OCI-LY7 (cell line): Measurements from ENCODE around the gene PDGFD. TPM values are rescaled to one million over a fixed set of nuclear protein-coding genes. Genes with fewer than 3 reads are reported as not detected.

Experiments
- BruUV-seq: library from RNA; stranded (reverse); fragments of 400-500 nt; replicated peaks from 2 replicates; lab custom pipeline; 2021; lab: Mats Ljungman, UMichigan
- CTCF ChIA-PET: fragments of 300-600 bp; sonication (Branson Sonifier 250); formaldehyde crosslinking; loops from one replicate; lab custom pipeline; 2022; ENCODE audit warnings: antibody characterized with exemption; ENCODE audit not compliant: unreplicated experiment; lab: Charles Lee
- POLR2A ChIA-PET: fragments of 300-600 bp; sonication (Branson Sonifier 250); formaldehyde crosslinking; loops from one replicate; lab custom pipeline; 2022; ENCODE audit warnings: antibody characterized with exemption; lab: Charles Lee
- DNase-seq: peaks from one replicate; pipeline ENCODE4 v3.0.0-alpha.2; 2015; ENCODE audit warnings: low spot score
- H2AFZ ChIP-seq: fragments of 200-600 bp; sonication (generic), shearing (Covaris generic); 2 replicates; pipeline ENCODE4 v1.6.1; 2014; ENCODE audit warnings: mild to moderate bottlenecking, antibody characterized with exemption, low read length, moderate library complexity
- H3K27ac ChIP-seq: fragments of 200-600 bp; sonication (generic); 2 replicates; pipeline ENCODE4 v1.5.1; 2014; ENCODE audit warnings: mixed run types, low read depth, mild to moderate bottlenecking, moderate library complexity, low read length, inconsistent platforms; ENCODE audit not compliant: poor library complexity, severe bottlenecking
- H3K36me3 ChIP-seq: fragments of 200-600 bp; sonication (generic); 2 replicates; pipeline ENCODE4 v1.6.1; 2014; ENCODE audit warnings: mild to moderate bottlenecking, antibody characterized with exemption, low read length, moderate library complexity, mixed read lengths; ENCODE audit not compliant: insufficient read depth
- H3K4me1 ChIP-seq: fragments of 200-600 bp; sonication (generic); 2 replicates; pipeline ENCODE4 v1.5.1; 2014; ENCODE audit warnings: mild to moderate bottlenecking, low read length; ENCODE audit not compliant: insufficient read depth, poor library complexity, severe bottlenecking
- H3K4me2 ChIP-seq: fragments of 200-600 bp; sonication (generic); 2 replicates; pipeline ENCODE4 v1.6.1; 2014; ENCODE audit warnings: mild to moderate bottlenecking, low read length
- H3K4me3 ChIP-seq: fragments of 200-600 bp; sonication (generic); 2 replicates; pipeline ENCODE4 v1.5.1; 2014; ENCODE audit warnings: mild to moderate bottlenecking, low read depth, low read length; ENCODE audit not compliant: poor library complexity, severe bottlenecking
- H3K79me2 ChIP-seq: fragments of 200-600 bp; sonication (generic); 2 replicates; pipeline ENCODE4 v1.6.1; 2016; ENCODE audit warnings: low read depth, mild to moderate bottlenecking, low read length, moderate library complexity, mixed read lengths; ENCODE audit not compliant: insufficient read depth
- H3K9me2 ChIP-seq: fragments of 200-600 bp; sonication (generic); 2 replicates; pipeline ENCODE4 v1.6.1; 2016; ENCODE audit warnings: mild to moderate bottlenecking, low read length, mixed read lengths; ENCODE audit not compliant: insufficient read depth
- H3K9me3 ChIP-seq: fragments of 200-600 bp; sonication (generic); 2 replicates; pipeline ENCODE4 v1.6.1; 2014; ENCODE audit warnings: mild to moderate bottlenecking, mixed run types, low read length, mixed read lengths
- H4K20me1 ChIP-seq: fragments of 200-600 bp; sonication (generic); 2 replicates; pipeline ENCODE4 v1.6.1; 2014; ENCODE audit warnings: mild to moderate bottlenecking, antibody characterized with exemption, low read length, moderate library complexity, mixed read lengths; ENCODE audit not compliant: insufficient read depth
- EZH2phosphoT487 ChIP-seq: fragments of 200-600 bp; sonication (generic); IDR thresholded peaks from 2 replicates; pipeline ENCODE4 v1.6.1; 2018; ENCODE audit warnings: low read depth, borderline replicate concordance, mild to moderate bottlenecking, mixed run types, antibody characterized with exemption, low read length, moderate library complexity, mixed read lengths
- intact Hi-C: fragments of 100-400 bp; cut with micrococcal nuclease; formaldehyde crosslinking; loops from one replicate; pipeline ENCODE4 v1.10.0; 2022; ENCODE audit not compliant: unreplicated experiment
- total RNA-seq, 2 experiments: library from RNA; depleted of rRNA in 1 of 2; stranded (reverse); fragments of >200 nt in 1 of 2; shearing (Covaris generic) in 1 of 2; gene quantifications; 2 replicates each; pipeline ENCODE4 v1.2.3, GENCODE V29; 2014 to 2022
- TF ChIP-seq, protein P1 (sequence below): fragments of 200-600 bp; sonication (generic); conservative IDR thresholded peaks from 2 replicates; pipeline ENCODE4 v1.5.1; 2014; ENCODE audit warnings: mild to moderate bottlenecking, antibody characterized with exemption, low read length, moderate library complexity, mixed read lengths

PDGFD gene
- total RNA-seq, 2 experiments from 2014 or later = 1.0 to 6.0 TPM

DNA sequence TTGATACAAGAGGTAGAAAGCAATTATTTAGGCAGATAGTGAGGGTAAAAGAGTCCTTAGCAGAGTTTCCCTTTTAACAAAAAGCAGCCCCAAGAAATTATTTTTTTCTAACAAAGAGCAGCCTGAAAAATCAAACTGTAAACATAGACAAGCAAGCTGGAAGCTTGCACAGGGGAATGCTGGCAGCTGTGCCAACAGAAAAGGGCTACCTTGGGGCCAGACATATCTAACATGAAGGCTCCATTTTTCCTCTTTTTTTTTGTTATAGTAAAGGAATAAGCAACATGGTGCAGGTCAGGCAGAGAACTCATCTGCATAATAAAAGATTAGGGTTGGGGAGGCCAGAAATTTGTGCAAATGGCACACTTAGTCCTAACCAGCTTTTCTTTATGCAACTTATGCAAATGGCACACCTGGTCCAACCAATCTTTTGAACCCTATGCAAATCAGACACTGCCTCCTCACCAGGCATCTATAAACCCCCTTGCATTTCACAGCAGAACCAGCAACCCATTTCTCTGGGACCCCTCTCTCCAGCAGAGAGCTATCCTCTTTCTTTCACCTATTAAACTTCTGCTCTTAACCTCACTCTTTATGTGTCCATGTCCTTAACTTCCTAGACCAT is 41.8 kb downstream of the PDGFD start:
- no peak overlapping the region for H3K4me2 ChIP-seq
- no peak overlapping the region for H2AFZ ChIP-seq
- TF ChIP-seq EZH2phosphoT487 = no peak
- TF ChIP-seq, protein P1, sequence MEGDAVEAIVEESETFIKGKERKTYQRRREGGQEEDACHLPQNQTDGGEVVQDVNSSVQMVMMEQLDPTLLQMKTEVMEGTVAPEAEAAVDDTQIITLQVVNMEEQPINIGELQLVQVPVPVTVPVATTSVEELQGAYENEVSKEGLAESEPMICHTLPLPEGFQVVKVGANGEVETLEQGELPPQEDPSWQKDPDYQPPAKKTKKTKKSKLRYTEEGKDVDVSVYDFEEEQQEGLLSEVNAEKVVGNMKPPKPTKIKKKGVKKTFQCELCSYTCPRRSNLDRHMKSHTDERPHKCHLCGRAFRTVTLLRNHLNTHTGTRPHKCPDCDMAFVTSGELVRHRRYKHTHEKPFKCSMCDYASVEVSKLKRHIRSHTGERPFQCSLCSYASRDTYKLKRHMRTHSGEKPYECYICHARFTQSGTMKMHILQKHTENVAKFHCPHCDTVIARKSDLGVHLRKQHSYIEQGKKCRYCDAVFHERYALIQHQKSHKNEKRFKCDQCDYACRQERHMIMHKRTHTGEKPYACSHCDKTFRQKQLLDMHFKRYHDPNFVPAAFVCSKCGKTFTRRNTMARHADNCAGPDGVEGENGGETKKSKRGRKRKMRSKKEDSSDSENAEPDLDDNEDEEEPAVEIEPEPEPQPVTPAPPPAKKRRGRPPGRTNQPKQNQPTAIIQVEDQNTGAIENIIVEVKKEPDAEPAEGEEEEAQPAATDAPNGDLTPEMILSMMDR = no peak
- no peaks in the 10 kb centered on the region for H3K9me3 ChIP-seq
- H3K4me1 ChIP-seq = no peaks in the 10 kb centered on the region
- no peaks in the 10 kb centered on the region for H3K79me2 ChIP-seq
- no TSS peak for BruUV-seq
- H3K27ac ChIP-seq = no peak overlapping the region
- ChIA-PET CTCF (no interaction called here), POLR2A (interaction anchor here (0.7 kb wide), 1 partner anchor 1209 kb away, joined by 4 read pairs; no protein-coding TSS in a partner anchor)
- DNase-seq = no peak
- H4K20me1 ChIP-seq = no peaks in the 10 kb centered on the region
- H3K9me2 ChIP-seq = no peaks in the 10 kb centered on the region
- H3K4me3 ChIP-seq = no peak overlapping the region
- H3K36me3 ChIP-seq = no peaks in the 10 kb centered on the region
- intact Hi-C loops = no loop called here

DNA sequence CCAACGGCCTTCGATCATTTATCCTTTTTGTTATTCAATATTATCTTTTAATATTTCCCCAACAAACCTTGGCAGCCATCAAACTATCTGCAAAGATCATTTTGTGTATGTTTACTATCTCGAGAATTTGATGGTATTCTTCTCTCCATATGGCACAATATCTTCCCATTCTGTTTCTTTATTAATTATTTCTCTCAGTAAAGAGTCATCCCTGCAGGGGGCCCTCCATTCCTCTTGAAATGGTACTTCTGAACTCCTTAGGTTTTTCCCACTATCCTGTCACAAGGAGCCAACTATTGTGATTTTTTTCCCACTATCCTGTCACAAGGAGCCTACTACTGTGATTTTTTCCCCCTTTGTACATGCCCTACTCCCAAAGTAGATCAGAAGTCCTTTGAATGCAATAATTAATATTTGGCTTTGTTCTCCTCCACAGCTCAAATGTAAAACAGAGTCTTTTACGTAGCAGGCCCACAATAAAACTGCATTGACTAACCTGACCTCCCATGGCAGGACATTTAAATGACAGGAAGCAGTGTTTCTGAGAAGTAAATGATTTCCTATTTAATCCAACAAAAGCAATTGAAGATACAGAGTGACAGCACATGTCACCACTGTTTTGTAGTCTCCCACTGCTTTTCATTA is 43.3 kb downstream of the PDGFD start:
- Histone ChIP-seq H3K4me3 (no peak overlapping the region), H3K4me2 (no peak overlapping the region), H3K4me1 (no peaks in the 10 kb centered on the region), H4K20me1 (no peaks in the 10 kb centered on the region), H3K36me3 (no peaks in the 10 kb centered on the region), H3K79me2 (no peaks in the 10 kb centered on the region), H2AFZ (no peak overlapping the region), H3K9me2 (no peaks in the 10 kb centered on the region), H3K27ac (no peak overlapping the region), H3K9me3 (no peaks in the 10 kb centered on the region)
- ChIA-PET POLR2A (no interaction called here), CTCF (no interaction called here)
- DNase-seq = peak; percentile 2
- TF ChIP-seq EZH2phosphoT487 = no peak
- TF ChIP-seq, protein P1 = no peak; the same call in 1 of the 2 replicates
- BruUV-seq = no TSS peak
- intact Hi-C loops = no loop called here
